ENCODE data around the gene GAR1.
"Not testable (repeated sequence)": the region's sequence is repeated elsewhere in the genome, so short reads cannot be mapped to it uniquely, and the experiment has no call there.

GAR1 gene

GRCh38 chr4:109815151-109816081 lies at the start of gene GAR1:
TSS of gene GAR1 (plus strand) at chr4:109815762. CDS start at chr4:109816165, 403 bp downstream.
- peaks cover 43% of the 10 kb centered on the region for H3K4me1 Mint-ChIP-seq
- no peaks in the 10 kb centered on the region for H3K27me3 Mint-ChIP-seq
- peak within 1 kb of the TSS; percentile 97 for H3K27ac Mint-ChIP-seq
- peaks cover 30% of the 10 kb centered on the region for H3K36me3 Mint-ChIP-seq
- H3K9me3 Mint-ChIP-seq = no peaks in the 10 kb centered on the region
- peak within 1 kb of the TSS; percentile 94 for H3K4me3 Mint-ChIP-seq

GRCh38 chr4:109782092-109782491 lies 33.5 kb upstream of the GAR1 start:
- H3K4me3 Mint-ChIP-seq, H3K27ac Mint-ChIP-seq, H3K9me3 Mint-ChIP-seq, H3K36me3 Mint-ChIP-seq, H3K4me1 Mint-ChIP-seq, H3K27me3 Mint-ChIP-seq: not testable (repeated sequence)

- Mint-ChIP-seq H3K36me3 (no peaks in the 10 kb centered on the region), H3K27ac (no peak overlapping the region), H3K4me1 (no peaks in the 10 kb centered on the region), H3K9me3 (no peaks in the 10 kb centered on the region), H3K4me3 (no peak overlapping the region), H3K27me3 (no peaks in the 10 kb centered on the region)
Measured at GRCh38 chr4:109786846-109787245, 28.7 kb upstream of the GAR1 start.

GRCh38 chr4:109787807-109788206 lies 27.8 kb upstream of the GAR1 start:
- no peak overlapping the region for H3K4me3 Mint-ChIP-seq
- H3K4me1 Mint-ChIP-seq = no peaks in the 10 kb centered on the region
- no peak overlapping the region for H3K27ac Mint-ChIP-seq
- H3K27me3 Mint-ChIP-seq = no peaks in the 10 kb centered on the region
- no peaks in the 10 kb centered on the region for H3K36me3 Mint-ChIP-seq
- H3K9me3 Mint-ChIP-seq = no peaks in the 10 kb centered on the region

GRCh38 chr4:109795059-109795458 lies 20.5 kb upstream of the GAR1 start:
- H3K27me3 Mint-ChIP-seq = peaks cover 3% of the 10 kb centered on the region
- no peak overlapping the region for H3K27ac Mint-ChIP-seq
- H3K4me1 Mint-ChIP-seq = no peaks in the 10 kb centered on the region
- H3K4me3 Mint-ChIP-seq = no peak overlapping the region
- peaks cover 7% of the 10 kb centered on the region for H3K36me3 Mint-ChIP-seq
- peaks cover 12% of the 10 kb centered on the region for H3K9me3 Mint-ChIP-seq

GRCh38 chr4:109798866-109799265 lies 16.7 kb upstream of the GAR1 start:
- Mint-ChIP-seq H3K27me3 (peaks cover 3% of the 10 kb centered on the region), H3K4me1 (no peaks in the 10 kb centered on the region), H3K4me3 (no peak overlapping the region), H3K9me3 (peaks cover 12% of the 10 kb centered on the region), H3K36me3 (peaks cover 7% of the 10 kb centered on the region), H3K27ac (no peak overlapping the region)

GRCh38 chr4:109801099-109801789 lies 14.3 kb upstream of the GAR1 start:
- Mint-ChIP-seq H3K4me3 (no peak overlapping the region), H3K9me3 (no peaks in the 10 kb centered on the region), H3K27ac (no peak overlapping the region), H3K36me3 (no peaks in the 10 kb centered on the region), H3K27me3 (peaks cover 3% of the 10 kb centered on the region), H3K4me1 (no peaks in the 10 kb centered on the region)

- Mint-ChIP-seq H3K4me3 (no peak within 1 kb of the TSS), H3K36me3 (no peaks in the 10 kb centered on the region), H3K27ac (no peak within 1 kb of the TSS), H3K9me3 (no peaks in the 10 kb centered on the region), H3K4me1 (no peaks in the 10 kb centered on the region), H3K27me3 (peaks cover 3% of the 10 kb centered on the region)
Measured at GRCh38 chr4:109801895-109802319, 13.7 kb upstream of the GAR1 start, which contains the start of gene CFI. TSS of gene CFI (minus strand) at chr4:109801999. CDS start at chr4:109801971, 28 bp downstream.

GRCh38 chr4:109803924-109804571 lies 11.5 kb upstream of the GAR1 start:
- no peaks in the 10 kb centered on the region for H3K9me3 Mint-ChIP-seq
- no peak overlapping the region for H3K27ac Mint-ChIP-seq
- no peak overlapping the region for H3K4me3 Mint-ChIP-seq
- H3K36me3 Mint-ChIP-seq = no peaks in the 10 kb centered on the region
- H3K4me1 Mint-ChIP-seq = no peaks in the 10 kb centered on the region
- peaks cover 7% of the 10 kb centered on the region for H3K27me3 Mint-ChIP-seq

GRCh38 chr4:109809655-109810054 lies 5.9 kb upstream of the GAR1 start:
- peaks cover 2% of the 10 kb centered on the region for H3K4me1 Mint-ChIP-seq

GRCh38 chr4:109810552-109811387 lies 4.8 kb upstream of the GAR1 start:
- Mint-ChIP-seq H3K27me3 (peaks cover 5% of the 10 kb centered on the region), H3K4me1 (peaks cover 6% of the 10 kb centered on the region), H3K27ac (no peak overlapping the region), H3K36me3 (peaks cover 4% of the 10 kb centered on the region), H3K9me3 (no peaks in the 10 kb centered on the region), H3K4me3 (no peak overlapping the region)

More at GRCh38 chr4:109809655-109810054, 5.9 kb upstream of the GAR1 start:
- Mint-ChIP-seq H3K27ac (no peak overlapping the region), H3K9me3 (no peaks in the 10 kb centered on the region), H3K27me3 (peaks cover 7% of the 10 kb centered on the region), H3K36me3 (no peaks in the 10 kb centered on the region), H3K4me3 (no peak overlapping the region)

- Mint-ChIP-seq H3K36me3 (peaks cover 9% of the 10 kb centered on the region), H3K4me1 (peaks cover 16% of the 10 kb centered on the region), H3K27ac (no peak overlapping the region), H3K9me3 (no peaks in the 10 kb centered on the region), H3K27me3 (peaks cover 4% of the 10 kb centered on the region), H3K4me3 (no peak overlapping the region)
Measured at GRCh38 chr4:109811707-109812106, 3.9 kb upstream of the GAR1 start.

- Mint-ChIP-seq H3K4me1 (peaks cover 49% of the 10 kb centered on the region), H3K9me3 (no peaks in the 10 kb centered on the region), H3K27me3 (no peaks in the 10 kb centered on the region), H3K36me3 (peaks cover 34% of the 10 kb centered on the region), H3K4me3 (peak overlapping the region; percentile 94), H3K27ac (peak overlapping the region; percentile 97)
Measured at GRCh38 chr4:109816082-109816442, 500 bp downstream of the GAR1 start.

- H3K27me3 Mint-ChIP-seq = no peaks in the 10 kb centered on the region
- H3K27ac Mint-ChIP-seq = peak overlapping the region; percentile 97
- peak overlapping the region; percentile 94 for H3K4me3 Mint-ChIP-seq
- peaks cover 37% of the 10 kb centered on the region for H3K36me3 Mint-ChIP-seq
- no peaks in the 10 kb centered on the region for H3K9me3 Mint-ChIP-seq
- peaks cover 57% of the 10 kb centered on the region for H3K4me1 Mint-ChIP-seq
Measured at GRCh38 chr4:109816894-109817293, 1.3 kb downstream of the GAR1 start.

GRCh38 chr4:109818268-109818667 lies 2.7 kb downstream of the GAR1 start:
- H3K4me1 Mint-ChIP-seq = peaks cover 59% of the 10 kb centered on the region
- no peaks in the 10 kb centered on the region for H3K27me3 Mint-ChIP-seq
- peak overlapping the region; percentile 71 for H3K27ac Mint-ChIP-seq
- H3K36me3 Mint-ChIP-seq = peaks cover 39% of the 10 kb centered on the region
- peak overlapping the region; percentile 94 for H3K4me3 Mint-ChIP-seq
- H3K9me3 Mint-ChIP-seq = no peaks in the 10 kb centered on the region

Measured in activated naive CD4-positive, alpha-beta T cell treated with anti-CD3 and anti-CD28 coated beads, Interleukin-2, amount 50 U/mL, for 24 hours (primary cell).